NAMALWA (cell line): ENCODE data around the gene ASPSCR1.

ENCODE experiments used
- DNase-seq: peaks from one replicate; pipeline ENCODE4 v3.0.0-alpha.2; 2015; ENCODE audit warnings: low spot score

Gene ASPSCR1

GRCh38 chr17:81960130-81960958 is 17.1 kb upstream of the ASPSCR1 start:
- DNase-seq, result no peak

- no peak for DNase-seq
Measured at GRCh38 chr17:81961087-81961511, 16.3 kb upstream of the ASPSCR1 start, which contains the start of gene NOTUM. NOTUM (minus strand) TSS chr17:81961187; CDS start chr17:81960909, 278 bp downstream.

- no peak for DNase-seq
Measured at GRCh38 chr17:81961521-81962498, 15.6 kb upstream of the ASPSCR1 start.

GRCh38 chr17:81962499-81963441 is 14.7 kb upstream of the ASPSCR1 start:
- DNase-seq, result no peak

- peak; percentile 18 for DNase-seq
Measured at GRCh38 chr17:81964081-81964849, 13.2 kb upstream of the ASPSCR1 start.

GRCh38 chr17:81966343-81967243 is 10.8 kb upstream of the ASPSCR1 start:
- peak; percentile 57 for DNase-seq

- no peak for DNase-seq
Measured at GRCh38 chr17:81967244-81967532, 10.2 kb upstream of the ASPSCR1 start.

GRCh38 chr17:81967533-81968395 is 9.7 kb upstream of the ASPSCR1 start:
- peak; percentile 90 for DNase-seq

- DNase-seq, result no peak
Measured at GRCh38 chr17:81968396-81968745, 9.1 kb upstream of the ASPSCR1 start.

- no peak for DNase-seq
Measured at GRCh38 chr17:81968850-81969812, 8.3 kb upstream of the ASPSCR1 start.

GRCh38 chr17:81973432-81973831 is 4.0 kb upstream of the ASPSCR1 start:
- no peak for DNase-seq

- peak; percentile 34 for DNase-seq
Measured at GRCh38 chr17:81976332-81977210, 858 bp upstream of the ASPSCR1 start.

GRCh38 chr17:81978524-81979298 is 1.3 kb downstream of the ASPSCR1 start:
- DNase-seq, result no peak

GRCh38 chr17:81980122-81980521 is 2.7 kb downstream of the ASPSCR1 start:
- DNase-seq, result no peak

GRCh38 chr17:81980707-81981343 is 3.4 kb downstream of the ASPSCR1 start:
- no peak for DNase-seq
